Measurements from ENCODE around the gene RBM17.
"Not testable (repeated sequence)": the region's sequence is repeated elsewhere in the genome, so short reads cannot be mapped to it uniquely, and the experiment has no call there.

The RBM17 gene

GRCh38 chr10:6136215-6137201, 47.7 kb downstream of the RBM17 start:
- TF ChIP-seq POLR2AphosphoS5 (IDR thresholded peaks at IDR 0.05; ENCODE audit: borderline replicate concordance, low read depth, low read length) (no peak), FOXP2 (optimal IDR thresholded peaks at IDR 0.05; ENCODE audit: control extremely low read depth, extremely low read length, insufficient read depth) (no peak), EZH2 (IDR thresholded peaks at IDR 0.05) (no peak)
- Histone ChIP-seq H3K36me3 (ENCODE audit: insufficient read depth, low read length) (no peaks in the 10 kb centered on the region), H3K4me3 (no peak overlapping the region), H3K9ac (ENCODE audit: insufficient read length) (no peak overlapping the region), H3K27ac (no peak overlapping the region), H3K9me3 (ENCODE audit: low read depth, low read length) (no peaks in the 10 kb centered on the region)
- DNase-seq (ENCODE audit: low read depth, low spot score): no peak

- Histone ChIP-seq H3K9me3 (ENCODE audit: low read depth, low read length) (no peaks in the 10 kb centered on the region), H3K36me3 (ENCODE audit: insufficient read depth, low read length) (no peaks in the 10 kb centered on the region), H3K4me3 (no peak overlapping the region), H3K9ac (ENCODE audit: insufficient read length) (no peak overlapping the region), H3K27ac (no peak overlapping the region)
- TF ChIP-seq FOXP2 (optimal IDR thresholded peaks at IDR 0.05; ENCODE audit: control extremely low read depth, extremely low read length, insufficient read depth) (no peak), POLR2AphosphoS5 (IDR thresholded peaks at IDR 0.05; ENCODE audit: borderline replicate concordance, low read depth, low read length) (no peak), EZH2 (IDR thresholded peaks at IDR 0.05) (no peak)
- no peak for DNase-seq (ENCODE audit: low read depth, low spot score)
Observed at GRCh38 chr10:6138456-6138855, 49.6 kb downstream of the RBM17 start.

- Histone ChIP-seq H3K9me3 (ENCODE audit: low read depth, low read length) (no peaks in the 10 kb centered on the region), H3K36me3 (ENCODE audit: insufficient read depth, low read length) (no peaks in the 10 kb centered on the region), H3K4me3 (no peak overlapping the region), H3K27ac (no peak overlapping the region), H3K9ac (ENCODE audit: insufficient read length) (no peak overlapping the region)
- TF ChIP-seq EZH2 (IDR thresholded peaks at IDR 0.05) (no peak), POLR2AphosphoS5 (IDR thresholded peaks at IDR 0.05; ENCODE audit: borderline replicate concordance, low read depth, low read length) (no peak), FOXP2 (optimal IDR thresholded peaks at IDR 0.05; ENCODE audit: control extremely low read depth, extremely low read length, insufficient read depth) (no peak)
- no peak for DNase-seq (ENCODE audit: low read depth, low spot score)
Observed at GRCh38 chr10:6139470-6139869, 50.6 kb downstream of the RBM17 start.

- no peaks in the 10 kb centered on the region for H3K9me3 ChIP-seq (ENCODE audit: low read depth, low read length)
- H3K9ac ChIP-seq (ENCODE audit: insufficient read length): no peak overlapping the region
- H3K36me3 ChIP-seq (ENCODE audit: insufficient read depth, low read length): no peaks in the 10 kb centered on the region
- H3K4me3 ChIP-seq: no peak overlapping the region
- TF ChIP-seq FOXP2 (optimal IDR thresholded peaks at IDR 0.05; ENCODE audit: control extremely low read depth, extremely low read length, insufficient read depth): no peak
- TF ChIP-seq EZH2 (IDR thresholded peaks at IDR 0.05): no peak
- no peak for TF ChIP-seq POLR2AphosphoS5 (IDR thresholded peaks at IDR 0.05; ENCODE audit: borderline replicate concordance, low read depth, low read length)
- H3K27ac ChIP-seq: no peak overlapping the region
- no peak for DNase-seq (ENCODE audit: low read depth, low spot score)
Observed at GRCh38 chr10:6140141-6140841, 51.5 kb downstream of the RBM17 start.

GRCh38 chr10:6140965-6141295, 52.1 kb downstream of the RBM17 start:
- Histone ChIP-seq H3K27ac (no peak overlapping the region), H3K9me3 (ENCODE audit: low read depth, low read length) (no peaks in the 10 kb centered on the region), H3K36me3 (ENCODE audit: insufficient read depth, low read length) (no peaks in the 10 kb centered on the region), H3K9ac (ENCODE audit: insufficient read length) (no peak overlapping the region), H3K4me3 (no peak overlapping the region)
- no peak for DNase-seq (ENCODE audit: low read depth, low spot score)
- no peak for TF ChIP-seq POLR2AphosphoS5 (IDR thresholded peaks at IDR 0.05; ENCODE audit: borderline replicate concordance, low read depth, low read length)
- no peak for TF ChIP-seq FOXP2 (optimal IDR thresholded peaks at IDR 0.05; ENCODE audit: control extremely low read depth, extremely low read length, insufficient read depth)
- TF ChIP-seq EZH2 (IDR thresholded peaks at IDR 0.05): no peak

- no peak overlapping the region for H3K4me3 ChIP-seq
- no peak for DNase-seq (ENCODE audit: low read depth, low spot score)
Observed at GRCh38 chr10:6141296-6142151, 52.7 kb downstream of the RBM17 start.

GRCh38 chr10:6142186-6142585, 53.4 kb downstream of the RBM17 start:
- not testable (repeated sequence) for DNase-seq (ENCODE audit: low read depth, low spot score); H3K4me3 ChIP-seq; H3K9me3 ChIP-seq (ENCODE audit: low read depth, low read length); H3K9ac ChIP-seq (ENCODE audit: insufficient read length); H3K27ac ChIP-seq; H3K36me3 ChIP-seq (ENCODE audit: insufficient read depth, low read length)

More at GRCh38 chr10:6141296-6142151, 52.7 kb downstream of the RBM17 start:
- Histone ChIP-seq H3K27ac (no peak overlapping the region), H3K9me3 (ENCODE audit: low read depth, low read length) (no peaks in the 10 kb centered on the region), H3K9ac (ENCODE audit: insufficient read length) (no peak overlapping the region), H3K36me3 (ENCODE audit: insufficient read depth, low read length) (no peaks in the 10 kb centered on the region)
- no peak for TF ChIP-seq EZH2 (IDR thresholded peaks at IDR 0.05)
- no peak for TF ChIP-seq POLR2AphosphoS5 (IDR thresholded peaks at IDR 0.05; ENCODE audit: borderline replicate concordance, low read depth, low read length)
- no peak for TF ChIP-seq FOXP2 (optimal IDR thresholded peaks at IDR 0.05; ENCODE audit: control extremely low read depth, extremely low read length, insufficient read depth)

- TF ChIP-seq EZH2 (IDR thresholded peaks at IDR 0.05) (no peak), POLR2AphosphoS5 (IDR thresholded peaks at IDR 0.05; ENCODE audit: borderline replicate concordance, low read depth, low read length) (no peak), FOXP2 (optimal IDR thresholded peaks at IDR 0.05; ENCODE audit: control extremely low read depth, extremely low read length, insufficient read depth) (no peak)
- Histone ChIP-seq H3K27ac (no peak overlapping the region), H3K9me3 (ENCODE audit: low read depth, low read length) (no peaks in the 10 kb centered on the region), H3K9ac (ENCODE audit: insufficient read length) (no peak overlapping the region), H3K36me3 (ENCODE audit: insufficient read depth, low read length) (no peaks in the 10 kb centered on the region), H3K4me3 (no peak overlapping the region)
- DNase-seq (ENCODE audit: low read depth, low spot score): no peak
Observed at GRCh38 chr10:6142644-6143043, 53.8 kb downstream of the RBM17 start.

Data from SK-N-MC (cell line).